Activated gamma-delta T cell treated with anti-CD3 and anti-CD28 coated beads, Interleukin-2, amount 50 U/mL, for 16 hours (primary cell): ENCODE measurements around the gene KDM6A.
"Not testable (repeated sequence)": the region's sequence is repeated elsewhere in the genome, so short reads cannot be mapped to it uniquely, and the experiment has no call there.

Experiments
- DNase-seq: peaks from one replicate; pipeline ENCODE4 v3.0.0-alpha.2; 2020; ENCODE audit warnings: low read depth

Gene KDM6A

DNA sequence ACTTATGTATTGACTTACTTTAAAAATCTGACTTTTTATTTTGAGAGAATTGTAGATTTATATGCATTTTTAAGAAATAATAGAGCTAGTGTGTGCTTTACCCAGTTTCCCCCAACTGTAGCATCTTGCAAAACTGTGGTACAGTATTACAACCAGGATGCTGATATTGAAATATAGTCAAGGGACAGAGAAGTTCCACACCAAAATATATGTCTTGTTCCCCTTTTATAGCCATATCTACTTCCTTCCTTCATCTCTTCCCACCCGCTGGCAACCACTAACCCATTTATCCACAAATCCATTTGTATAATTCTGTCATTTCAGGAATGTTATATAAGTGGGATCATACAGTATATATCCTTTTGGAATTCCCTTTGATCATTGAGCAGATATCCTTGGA is 16.8 kb downstream of the KDM6A start:
- no peak for DNase-seq

DNA sequence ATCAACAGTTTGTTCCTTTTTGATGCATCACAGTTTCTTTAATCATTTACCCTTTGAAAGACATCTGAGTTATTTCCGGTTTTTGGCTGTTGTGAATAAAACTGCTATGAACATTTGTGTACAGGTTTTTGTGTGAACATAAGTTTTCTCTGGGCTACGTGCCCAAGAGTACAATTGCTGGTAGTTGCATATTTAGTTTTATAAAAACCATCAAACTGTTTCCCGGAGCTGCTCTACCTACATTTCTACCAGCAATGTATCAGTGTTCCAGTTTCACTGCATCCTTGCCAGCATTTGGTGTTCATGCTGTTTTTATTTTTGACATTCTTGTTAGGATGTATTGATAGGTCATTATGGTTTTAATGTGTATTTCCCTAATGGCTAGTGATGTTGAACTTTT is 17.3 kb downstream of the KDM6A start:
- no peak for DNase-seq

DNA sequence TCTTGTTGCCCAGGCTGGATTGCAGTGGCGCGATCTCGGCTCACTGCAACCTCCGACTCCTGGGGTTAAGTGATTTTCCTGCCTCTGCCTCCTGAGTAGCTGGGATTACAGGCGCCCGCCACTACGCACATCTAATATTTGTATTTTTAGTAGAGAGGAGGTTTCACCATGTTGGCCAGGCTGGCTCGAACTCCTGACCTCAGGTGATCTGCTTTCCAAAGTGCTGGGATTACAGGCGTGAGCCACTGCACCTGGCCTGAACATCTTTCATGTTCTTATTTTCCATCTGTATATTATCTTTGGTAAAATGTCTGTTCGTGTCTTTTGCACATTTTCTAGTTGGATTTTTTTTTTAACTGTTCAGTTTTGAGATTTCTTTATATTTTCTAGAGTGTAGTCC is 17.7 kb downstream of the KDM6A start:
- not testable (repeated sequence) for DNase-seq

DNA sequence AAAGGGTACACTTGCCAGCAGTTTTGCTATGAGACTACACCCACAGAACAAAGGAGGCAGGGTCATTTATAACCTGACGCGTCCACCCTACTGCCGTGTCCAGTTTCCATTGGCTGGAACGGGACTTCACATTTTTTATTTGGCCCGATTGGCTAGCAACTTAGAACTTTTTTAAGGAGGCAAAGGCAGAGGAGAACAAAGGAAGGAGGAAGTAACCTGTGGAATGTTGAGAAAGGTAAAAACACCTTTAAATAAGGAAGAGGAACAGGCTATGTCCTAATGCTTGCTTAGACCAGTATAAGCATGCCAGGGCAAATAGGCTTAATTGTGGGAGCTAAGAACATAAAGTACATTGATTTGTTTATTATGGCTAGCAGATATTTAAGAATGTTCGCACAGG is 18.7 kb downstream of the KDM6A start:
- no peak for DNase-seq

DNA sequence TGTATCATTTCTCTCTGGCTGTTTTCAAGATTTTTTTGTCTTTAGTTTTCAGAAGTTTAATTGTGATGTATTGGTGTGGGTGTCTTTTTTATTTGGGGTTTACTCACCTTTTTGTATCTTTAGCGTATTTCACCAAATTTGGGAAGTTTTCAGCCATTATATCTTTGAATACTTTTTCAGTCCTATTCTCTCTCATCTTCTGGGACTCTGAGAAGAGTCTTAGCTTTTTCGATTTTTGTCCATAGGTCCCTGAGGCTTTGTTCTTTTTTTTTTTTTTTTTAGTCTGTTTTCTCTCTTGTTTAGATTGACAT is 23.8 kb downstream of the KDM6A start:
- DNase-seq, result no peak

DNA sequence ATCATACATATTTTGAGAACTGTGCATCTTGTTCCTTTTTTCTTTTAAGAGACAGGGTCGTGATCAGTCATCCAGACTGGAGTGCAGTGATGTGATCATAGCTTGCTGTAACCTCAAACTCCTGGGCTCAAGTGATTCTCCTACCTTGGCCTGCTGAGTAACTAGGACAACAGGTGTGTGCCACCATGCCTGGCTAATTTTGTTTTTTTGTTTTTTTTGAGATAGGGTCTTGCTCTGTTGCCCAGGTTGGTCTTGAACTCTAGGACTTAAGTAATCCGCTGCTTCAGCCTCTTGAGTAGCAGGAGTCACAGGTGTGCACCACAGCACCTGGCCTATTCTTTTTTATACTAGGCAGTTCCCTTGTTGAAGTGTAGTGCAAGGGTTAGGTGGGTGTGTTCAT is 24.6 kb downstream of the KDM6A start:
- DNase-seq, result no peak

DNA sequence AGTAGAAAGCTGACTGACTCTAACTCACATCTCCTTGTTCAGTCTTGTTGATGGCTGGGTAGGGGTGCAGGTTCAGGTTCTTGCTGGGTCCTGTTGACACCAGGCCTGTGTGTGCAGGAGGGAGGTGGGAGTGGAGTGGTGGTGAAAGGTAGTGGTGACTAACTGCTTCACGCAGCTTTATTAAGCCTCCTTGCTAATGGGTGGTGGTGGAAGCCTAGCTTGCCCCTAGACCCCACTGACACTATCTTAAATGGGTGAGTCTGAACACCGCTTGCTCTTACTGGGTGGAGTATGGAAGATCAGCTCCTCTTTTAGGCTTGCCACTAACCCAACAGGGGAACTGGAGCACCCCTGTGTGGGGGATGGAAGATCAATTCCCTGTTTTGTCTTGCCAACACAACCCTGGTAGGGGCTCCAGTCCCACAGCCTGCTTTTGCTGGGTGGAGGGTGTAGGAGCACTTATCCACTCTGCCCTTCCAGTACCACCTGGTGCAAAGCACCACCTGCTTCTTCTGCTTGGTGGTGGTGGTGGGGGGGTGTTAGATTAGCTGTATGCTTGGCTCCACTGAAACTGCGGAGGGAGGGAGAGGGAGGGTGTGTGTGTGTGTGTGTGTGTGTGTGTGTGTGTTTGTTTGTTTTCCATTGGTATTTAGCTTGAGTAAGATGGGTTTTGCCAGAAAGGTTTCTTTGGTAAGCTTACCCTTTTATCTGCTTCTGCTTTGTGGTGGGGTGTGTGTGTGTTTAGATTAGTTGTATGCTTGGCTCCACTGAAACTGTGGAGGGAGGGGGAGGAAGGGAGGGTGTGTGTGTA is 25.6 kb downstream of the KDM6A start:
- no peak for DNase-seq

DNA sequence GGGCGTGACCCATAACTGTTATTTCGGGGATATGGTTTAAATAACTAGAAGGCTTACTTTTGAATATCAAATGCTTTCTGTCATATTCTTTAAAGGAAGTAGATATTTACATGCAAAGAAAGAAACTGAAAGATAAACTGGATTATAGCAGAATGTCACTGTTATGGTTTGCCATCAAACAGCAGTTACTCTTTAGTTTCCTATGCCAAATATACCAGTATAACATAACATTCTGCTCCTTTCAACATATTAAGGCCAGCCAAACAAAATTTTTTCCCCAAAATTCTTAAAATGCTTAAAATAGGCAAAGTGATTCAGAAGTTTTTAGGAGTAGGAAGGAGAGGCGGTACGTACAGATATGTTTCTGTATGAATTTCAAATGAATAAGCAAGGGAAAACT is 27.0 kb downstream of the KDM6A start:
- DNase-seq, result no peak

DNA sequence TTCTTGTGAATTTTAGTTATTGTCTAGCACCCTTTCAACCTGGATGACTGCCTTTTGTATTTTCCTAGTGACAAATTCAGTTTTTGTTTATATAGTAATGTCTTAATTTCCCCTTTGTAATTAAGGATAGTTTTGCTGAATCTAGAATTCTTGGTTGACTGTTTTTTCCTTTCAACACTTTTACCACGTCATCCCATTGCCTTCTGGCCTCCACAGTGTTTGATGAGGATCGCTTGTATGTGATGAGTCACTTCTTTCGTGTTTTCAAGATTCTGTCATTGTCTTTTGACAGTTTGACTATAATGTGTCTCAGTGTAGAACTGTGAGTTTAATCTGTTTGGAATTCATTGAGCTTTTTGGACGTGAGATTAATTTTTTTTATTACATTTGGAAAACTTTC is 30.1 kb downstream of the KDM6A start:
- no peak for DNase-seq

DNA sequence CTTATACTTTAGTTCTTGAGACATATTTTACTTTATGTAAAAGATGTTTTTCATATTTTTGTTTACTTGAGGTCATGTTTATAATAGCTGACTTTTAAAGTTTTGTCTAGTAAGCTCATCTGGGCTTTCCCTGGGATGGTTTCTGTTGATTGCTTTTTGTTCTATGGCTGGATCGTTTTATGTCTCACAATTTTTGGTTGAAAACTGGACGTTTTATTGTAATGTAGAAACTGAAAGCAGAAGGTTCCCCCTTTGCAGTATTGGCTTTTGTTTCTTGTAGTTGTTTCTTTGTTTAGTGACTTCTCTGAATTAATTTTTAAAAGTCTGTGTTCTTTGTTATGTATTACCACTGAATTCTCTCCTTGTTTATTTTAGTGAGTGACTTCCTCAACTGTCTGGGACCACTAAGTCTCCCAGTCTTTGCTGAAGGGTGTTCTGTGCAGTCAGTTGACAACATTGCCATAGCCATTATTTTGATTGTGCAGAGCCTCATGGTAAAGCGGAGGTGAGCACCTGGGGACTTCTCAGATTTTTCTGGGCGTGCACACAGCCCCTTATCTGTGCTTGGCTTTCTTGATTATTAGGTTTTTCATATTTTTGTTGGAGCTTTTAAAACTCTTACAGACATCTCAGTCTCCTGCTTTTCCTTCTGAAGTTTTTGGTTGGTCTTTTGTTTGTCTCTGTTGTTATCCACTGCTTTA is 31.0 kb downstream of the KDM6A start:
- DNase-seq, result no peak

DNA sequence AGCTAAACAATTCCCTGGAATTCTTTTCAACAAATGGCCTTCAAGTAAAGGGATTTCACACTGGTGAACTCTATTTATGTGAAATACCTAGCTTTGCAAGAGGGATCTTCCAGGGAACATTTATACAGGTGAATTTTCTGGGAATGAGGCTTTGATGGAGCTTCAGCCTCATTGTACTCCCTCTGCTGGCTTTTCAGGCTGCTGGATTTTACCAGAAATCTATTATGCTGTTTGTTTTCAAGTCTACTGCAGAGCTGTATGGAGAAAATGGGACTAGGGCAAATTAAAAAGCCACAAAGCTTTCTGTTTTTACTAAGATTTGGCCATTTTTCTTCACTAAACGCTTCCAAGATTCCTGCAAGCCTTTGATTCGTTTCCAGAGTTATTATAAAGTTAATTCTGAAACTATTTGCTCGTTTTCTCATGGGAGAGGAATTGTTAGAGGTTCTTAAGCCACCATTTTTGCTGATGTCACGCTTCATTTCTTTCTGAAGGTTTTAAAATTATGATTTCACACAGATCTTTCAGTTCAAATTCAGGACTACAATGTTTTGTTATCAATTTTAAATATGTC is 31.6 kb downstream of the KDM6A start:
- DNase-seq, result no peak

DNA sequence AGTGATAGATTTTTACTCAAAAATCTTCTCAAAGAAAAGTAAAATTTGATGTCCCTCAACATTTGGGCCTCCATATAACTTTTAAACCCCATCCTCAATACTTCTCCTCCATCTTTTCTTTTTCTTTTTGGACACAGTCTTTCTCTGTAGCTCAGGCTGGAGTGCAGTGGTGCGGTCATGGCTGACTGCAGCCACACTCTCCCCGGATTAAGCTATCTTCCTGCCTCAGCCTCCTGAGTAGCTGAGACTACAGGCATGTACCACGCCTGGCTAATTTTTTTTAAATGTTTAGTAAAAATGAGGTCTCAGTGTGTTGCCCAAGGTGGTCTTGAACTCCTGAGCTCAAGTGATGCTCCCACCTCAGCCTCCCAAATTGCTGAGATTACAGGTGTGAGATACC is 33.1 kb downstream of the KDM6A start:
- DNase-seq, result no peak

DNA sequence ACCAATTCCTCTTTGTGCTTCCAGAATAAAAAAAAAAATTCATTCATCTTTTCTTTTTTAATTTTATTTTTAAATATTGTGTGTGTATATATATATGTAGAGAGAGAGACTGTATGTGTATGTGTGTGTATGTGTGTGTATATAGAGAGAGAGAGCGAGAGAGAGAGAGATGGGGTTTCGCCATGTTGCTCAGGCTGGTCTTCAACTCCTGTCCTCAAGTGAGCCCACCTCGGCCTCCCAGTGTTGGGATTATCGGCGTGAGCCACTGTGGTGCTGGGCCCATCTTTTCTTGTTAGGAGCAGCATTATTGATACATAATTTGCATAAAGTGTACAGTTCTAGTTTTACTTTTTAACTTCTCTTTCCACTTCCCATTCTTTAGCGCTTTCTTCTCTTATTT is 33.6 kb downstream of the KDM6A start:
- no peak for DNase-seq

DNA sequence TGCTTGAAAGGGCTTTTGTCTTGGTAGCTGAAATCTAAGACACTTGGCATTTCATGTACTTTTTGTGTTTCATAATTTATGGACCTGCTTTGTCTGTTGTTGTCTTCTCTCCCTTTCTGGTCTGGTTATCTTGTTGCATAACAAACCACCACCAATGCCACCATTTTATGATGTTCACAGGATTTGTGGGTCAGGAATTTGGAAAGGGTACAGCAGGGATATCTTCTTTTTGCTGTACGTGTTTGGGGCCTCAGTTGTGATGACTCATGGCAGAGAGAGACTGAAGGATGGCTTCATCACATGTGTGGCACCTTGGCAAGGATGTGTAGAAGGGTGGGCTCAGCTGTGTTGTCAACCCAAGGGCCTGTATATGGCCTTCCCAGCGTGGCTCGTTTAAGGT is 35.2 kb downstream of the KDM6A start:
- no peak for DNase-seq

DNA sequence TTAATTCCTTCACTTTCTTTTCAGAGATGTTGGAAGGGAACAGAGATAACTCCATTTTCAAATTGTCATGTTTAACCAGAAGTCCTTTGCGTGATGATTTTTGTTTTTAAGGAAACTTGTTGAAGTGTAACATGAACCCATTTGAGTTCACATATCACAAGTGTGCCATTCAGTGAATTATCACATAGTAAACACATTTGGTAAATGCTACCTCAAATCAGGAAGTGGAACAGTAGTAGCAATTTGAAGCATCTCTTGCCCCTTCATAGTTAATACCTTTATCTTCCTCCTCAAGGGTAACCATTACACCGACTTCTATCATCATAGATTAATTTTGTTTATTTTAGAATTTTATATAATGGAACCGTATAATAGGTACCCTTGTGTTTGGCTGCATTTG is 35.8 kb downstream of the KDM6A start:
- DNase-seq, result no peak

DNA sequence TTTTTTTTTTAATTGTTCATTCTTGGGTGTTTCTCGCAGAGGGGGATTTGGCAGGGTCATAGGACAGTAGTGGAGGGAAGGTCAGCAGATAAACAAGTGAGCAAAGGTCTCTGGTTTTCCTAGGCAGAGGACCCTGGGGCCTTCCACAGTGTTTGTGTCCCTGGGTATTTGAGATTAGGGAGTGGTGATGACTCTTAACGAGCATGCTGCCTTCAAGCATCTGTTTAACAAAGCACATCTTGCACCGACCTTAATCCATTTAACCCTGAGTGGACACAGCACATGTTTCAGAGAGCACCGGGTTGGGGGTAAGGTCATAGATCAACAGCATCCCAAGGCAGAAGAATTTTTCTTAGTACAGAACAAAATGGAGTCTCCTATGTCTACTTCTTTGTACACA is 37.5 kb downstream of the KDM6A start:
- not testable (repeated sequence) for DNase-seq

DNA sequence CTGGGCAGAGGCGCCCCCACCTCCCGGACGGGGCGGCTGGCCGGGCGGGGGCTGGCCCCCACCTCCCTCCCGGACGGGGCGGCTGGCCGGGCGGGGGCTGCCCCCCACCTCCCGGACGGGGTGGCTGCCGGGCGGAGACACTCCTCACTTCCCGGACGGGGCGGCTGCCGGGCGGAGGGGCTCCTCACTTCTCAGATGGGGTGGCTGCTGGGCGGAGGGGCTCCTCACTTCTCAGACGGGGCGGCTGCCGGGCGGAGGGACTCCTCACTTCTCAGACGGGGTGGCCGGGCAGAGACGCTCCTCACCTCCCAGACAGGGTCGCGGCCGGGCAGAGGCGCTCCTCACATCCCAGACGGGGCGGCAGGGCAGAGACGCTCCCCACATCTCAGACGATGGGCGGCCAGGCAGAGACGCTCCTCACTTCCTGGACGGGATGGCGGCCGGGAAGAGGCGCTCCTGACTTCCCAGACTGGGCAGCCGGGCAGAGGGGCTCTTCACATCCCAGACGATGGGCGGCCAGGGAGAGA is 38.1 kb downstream of the KDM6A start:
- DNase-seq, result not testable (repeated sequence)

DNA sequence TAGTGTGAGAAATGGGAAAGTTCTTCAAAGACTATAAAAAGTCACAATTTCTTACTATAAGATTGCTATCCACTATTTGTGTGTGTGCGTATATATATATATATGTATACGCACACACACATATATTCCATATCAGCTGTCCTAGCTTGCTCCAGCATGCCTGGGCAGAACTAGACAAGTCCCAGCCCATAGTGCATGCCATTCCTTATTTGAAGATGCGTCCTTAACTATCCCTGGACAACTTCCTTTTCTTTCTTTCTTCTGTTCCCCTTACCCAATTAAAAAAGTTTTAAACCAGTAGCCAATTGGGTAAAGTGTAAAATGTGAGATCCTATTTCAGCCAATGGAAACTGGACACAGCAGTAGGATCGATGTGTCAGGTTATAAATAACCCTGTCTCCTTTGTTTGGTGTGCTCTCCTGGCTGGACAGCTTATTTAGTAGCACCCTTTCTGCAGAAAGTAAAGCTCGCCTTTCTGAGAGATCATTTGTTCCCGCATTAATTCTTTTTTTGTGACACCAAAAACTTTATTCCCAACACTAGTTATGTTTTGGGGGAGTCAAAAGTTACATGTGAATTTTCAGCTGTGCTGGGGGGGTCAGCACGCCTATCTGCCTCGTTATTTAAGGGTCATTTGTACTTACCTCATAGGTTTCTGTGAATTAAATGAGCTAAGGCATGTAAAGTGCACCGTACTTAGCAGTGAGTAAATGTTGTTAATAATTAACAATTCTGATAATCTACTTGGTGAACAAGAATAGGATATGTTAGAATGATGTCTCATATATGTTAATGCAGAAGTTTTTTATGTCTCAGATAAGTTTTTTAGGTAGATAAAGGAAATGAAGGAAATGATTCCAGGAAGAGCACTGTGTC is 40.9 kb downstream of the KDM6A start:
- DNase-seq, result no peak

DNA sequence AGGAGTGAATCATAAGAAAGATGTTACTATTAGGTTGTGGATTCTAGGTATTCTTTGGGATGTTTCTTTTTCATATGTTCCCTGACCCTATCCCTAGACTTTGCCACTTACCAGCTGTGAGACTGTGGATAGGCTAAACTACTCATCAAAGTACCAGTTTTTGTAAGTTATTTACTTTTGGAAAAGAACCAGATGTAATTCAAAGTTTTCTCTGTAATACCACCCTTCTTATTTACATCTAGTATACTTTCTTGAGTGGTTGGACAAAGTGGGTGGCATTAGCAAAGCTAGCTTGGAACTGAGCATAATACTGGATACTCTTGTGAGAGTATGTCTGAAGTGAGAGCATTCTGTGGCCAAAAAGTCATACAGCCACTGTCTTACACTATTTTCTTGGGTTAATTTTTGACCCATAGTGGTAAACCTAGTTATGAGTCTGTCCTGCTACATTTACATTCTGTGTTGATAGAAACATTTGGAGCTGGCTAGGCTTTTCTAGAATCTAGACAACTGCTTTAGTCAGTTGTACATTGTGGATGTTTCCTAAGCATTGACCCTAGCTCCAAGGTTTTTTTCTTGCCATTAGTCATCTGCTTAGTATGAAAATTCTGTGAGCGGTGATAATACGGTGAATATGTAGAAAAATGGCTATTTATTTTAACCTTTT is 41.7 kb downstream of the KDM6A start:
- DNase-seq, result no peak

DNA sequence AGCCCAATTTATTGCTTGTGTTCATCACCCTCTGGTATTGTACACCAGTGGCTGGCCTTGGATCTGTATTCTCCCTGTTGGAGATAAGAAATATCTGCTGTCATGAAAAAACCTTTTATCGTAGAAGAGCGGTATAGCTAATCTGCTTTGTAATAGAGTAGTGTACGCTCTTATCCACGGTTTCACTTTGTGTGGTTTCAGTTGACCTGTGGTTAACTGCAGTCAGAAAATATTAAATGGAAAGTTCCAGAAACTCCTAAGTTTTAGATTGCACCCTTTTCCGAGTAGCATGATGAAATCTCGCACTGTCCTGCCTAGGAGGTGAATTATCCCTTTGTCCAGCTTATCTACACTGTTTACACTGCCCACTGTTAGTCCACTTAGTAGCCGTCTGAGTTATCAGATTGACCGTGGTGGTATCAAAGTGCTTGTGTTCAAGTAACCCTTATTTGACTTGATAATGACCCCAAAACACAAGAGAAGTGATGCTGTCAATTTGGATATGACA is 42.4 kb downstream of the KDM6A start:
- DNase-seq, result no peak

DNA sequence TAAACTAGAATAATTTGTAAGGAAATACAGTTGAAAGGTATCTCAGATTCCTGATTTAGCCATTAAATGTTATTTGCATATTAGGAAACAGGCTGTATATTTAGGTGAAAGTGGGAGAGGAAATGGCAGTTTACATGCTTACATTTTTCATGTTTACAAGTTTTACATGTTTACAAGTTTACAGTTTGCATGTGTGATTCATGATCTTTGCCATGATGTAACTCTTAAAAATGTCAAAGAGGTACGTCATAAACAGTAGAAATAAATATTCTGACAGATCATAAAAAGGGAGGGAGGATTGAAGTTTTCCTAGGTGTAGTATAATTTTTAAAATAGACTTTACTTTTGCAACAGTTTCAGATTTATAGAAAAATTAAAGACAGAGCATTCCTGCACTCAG is 45.7 kb downstream of the KDM6A start:
- no peak for DNase-seq

DNA sequence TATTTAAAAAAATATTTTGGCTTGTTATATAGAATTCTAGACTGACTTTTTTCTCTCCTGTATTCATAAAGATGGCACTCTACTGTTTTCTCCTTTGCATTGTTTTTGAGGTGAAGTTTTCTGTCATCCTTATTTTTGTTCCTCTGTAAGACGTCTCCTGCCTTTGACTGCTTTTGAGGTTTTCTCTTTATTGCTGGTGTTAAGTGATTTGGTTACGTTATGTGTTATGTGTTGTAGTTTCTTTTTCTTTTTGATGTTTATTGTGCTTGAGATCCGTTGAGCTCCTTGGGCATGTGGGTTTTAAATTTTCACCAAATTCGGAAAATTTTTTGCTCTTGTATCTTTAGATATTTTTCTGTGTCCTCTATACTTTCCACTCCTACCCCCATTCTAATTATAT is 50.0 kb downstream of the KDM6A start:
- DNase-seq, result no peak
